ENCODE data around the gene WNK3.

WNK3 gene

DNA sequence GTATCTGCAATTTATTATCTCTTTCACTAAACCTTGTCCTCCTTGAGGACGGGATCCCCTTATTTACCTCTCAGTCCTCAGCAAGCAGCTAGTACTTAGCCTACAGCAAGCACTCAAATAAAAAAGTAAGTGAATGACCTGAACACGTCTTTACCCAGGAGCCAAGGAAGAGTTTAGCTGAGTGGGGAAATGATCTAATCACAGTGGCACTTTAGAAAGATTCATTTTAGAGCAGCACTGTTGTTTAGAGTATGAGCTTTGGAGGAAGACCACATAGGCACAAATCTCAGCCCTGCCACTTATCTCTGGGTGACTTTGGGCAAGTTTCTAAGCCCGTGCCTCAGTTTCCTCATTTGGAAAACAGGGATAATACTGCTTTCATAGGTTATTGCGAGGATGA is 177.4 kb downstream of the WNK3 start:
- H3K36me3 ChIP-seq (ENCODE audit: control insufficient read depth, insufficient read depth, low read length), result no peaks in the 10 kb centered on the region
- no peaks in the 10 kb centered on the region for H3K27me3 ChIP-seq (ENCODE audit: control insufficient read depth, insufficient read depth, low read length)
- no peak overlapping the region for H3K9ac ChIP-seq (ENCODE audit: low read length)
- no peak overlapping the region for H3K4me3 ChIP-seq (ENCODE audit: low read length)
- H3K9me3 ChIP-seq (ENCODE audit: control insufficient read depth, low read length), result no peaks in the 10 kb centered on the region
- H3K4me1 ChIP-seq (ENCODE audit: control insufficient read depth, insufficient read depth, low read length), result peaks cover 5% of the 10 kb centered on the region

DNA sequence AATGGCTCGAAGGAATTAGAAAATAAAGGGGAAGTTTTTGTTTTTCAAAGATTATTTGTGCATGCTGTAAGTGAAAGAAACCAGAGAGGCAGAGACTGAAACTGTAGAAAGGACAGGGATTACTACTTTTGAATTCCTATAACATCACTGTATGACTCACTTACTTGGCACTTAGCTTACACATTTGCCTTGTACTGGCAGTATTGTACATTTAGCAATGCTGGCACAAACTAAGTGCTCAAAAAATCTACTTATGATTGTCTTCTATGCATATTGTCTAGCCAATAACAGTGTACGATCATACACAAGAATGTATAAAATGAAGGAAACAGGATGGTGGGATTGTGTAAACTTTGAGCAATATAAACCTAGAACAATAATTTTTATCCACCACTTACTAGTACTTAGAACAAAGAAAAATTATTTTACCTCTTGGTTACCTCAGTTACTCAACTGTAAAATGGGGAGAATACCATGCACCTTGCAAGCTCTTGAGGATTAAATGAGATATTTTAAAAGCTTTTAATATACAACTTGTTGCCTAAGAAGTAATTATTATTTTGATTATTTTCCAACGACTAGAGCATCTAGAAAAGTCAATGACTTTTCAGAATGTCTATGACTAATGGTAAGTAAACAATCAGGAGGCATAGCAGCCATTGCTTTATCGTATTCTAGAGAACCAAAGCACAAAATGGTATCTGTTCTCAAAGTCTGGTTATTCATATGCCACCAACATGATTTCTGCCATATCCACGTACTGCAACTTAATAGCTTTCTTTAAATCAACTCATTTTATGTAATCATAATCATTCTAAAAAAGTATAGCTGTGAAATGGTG is 179.5 kb downstream of the WNK3 start:
- no peaks in the 10 kb centered on the region for H3K36me3 ChIP-seq (ENCODE audit: control insufficient read depth, insufficient read depth, low read length)
- peaks cover 5% of the 10 kb centered on the region for H3K4me1 ChIP-seq (ENCODE audit: control insufficient read depth, insufficient read depth, low read length)
- no peaks in the 10 kb centered on the region for H3K27me3 ChIP-seq (ENCODE audit: control insufficient read depth, insufficient read depth, low read length)
- no peak overlapping the region for H3K9ac ChIP-seq (ENCODE audit: low read length)
- no peaks in the 10 kb centered on the region for H3K9me3 ChIP-seq (ENCODE audit: control insufficient read depth, low read length)
- H3K4me3 ChIP-seq (ENCODE audit: low read length), result no peak overlapping the region

DNA sequence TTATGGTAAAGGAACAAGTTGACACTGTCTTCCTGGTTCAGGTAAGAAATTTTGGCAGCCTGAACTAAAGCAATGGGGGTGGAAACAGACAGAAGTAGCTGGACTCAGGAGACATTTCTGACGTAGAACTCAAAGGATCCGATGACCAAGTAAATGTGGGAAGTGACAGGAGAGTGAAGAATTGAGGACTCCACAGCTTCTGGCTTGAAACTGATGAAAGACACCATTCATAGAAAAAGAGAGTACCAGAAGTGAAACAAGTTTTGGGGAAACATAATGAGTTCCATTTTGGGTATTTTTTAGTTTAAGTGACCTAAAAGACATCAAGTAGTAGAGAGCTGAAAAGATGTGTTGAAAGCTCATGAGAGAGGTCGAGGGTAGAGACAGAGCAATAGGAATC is 180.5 kb downstream of the WNK3 start:
- Histone ChIP-seq H3K9me3 (ENCODE audit: control insufficient read depth, low read length) (no peaks in the 10 kb centered on the region), H3K9ac (ENCODE audit: low read length) (no peak overlapping the region), H3K27me3 (ENCODE audit: control insufficient read depth, insufficient read depth, low read length) (no peaks in the 10 kb centered on the region), H3K4me3 (ENCODE audit: low read length) (no peak overlapping the region), H3K36me3 (ENCODE audit: control insufficient read depth, insufficient read depth, low read length) (no peaks in the 10 kb centered on the region), H3K4me1 (ENCODE audit: control insufficient read depth, insufficient read depth, low read length) (peaks cover 5% of the 10 kb centered on the region)

DNA sequence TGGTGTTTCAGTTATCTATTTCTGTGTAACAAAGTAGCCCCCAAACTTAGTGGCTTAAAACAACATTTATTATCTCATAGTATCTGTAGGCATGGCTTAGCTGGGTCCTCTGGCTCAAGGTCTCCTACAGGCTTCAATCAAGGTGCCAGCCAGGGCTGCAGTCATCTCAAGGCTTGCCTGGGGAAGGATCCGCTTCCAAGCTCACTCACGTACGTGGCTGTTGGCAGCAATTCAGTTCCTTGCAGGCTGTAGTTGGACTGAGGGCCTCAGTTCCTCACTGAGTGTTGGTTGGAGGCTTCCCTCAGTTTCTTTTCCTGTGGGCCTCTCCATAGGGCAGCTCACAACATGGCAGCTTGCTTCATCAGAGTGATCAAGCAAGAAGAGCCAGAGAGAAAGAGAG is 184.1 kb downstream of the WNK3 start:
- H3K4me3 ChIP-seq (ENCODE audit: low read length), result no peak overlapping the region
- H3K9me3 ChIP-seq (ENCODE audit: control insufficient read depth, low read length), result no peaks in the 10 kb centered on the region
- H3K27me3 ChIP-seq (ENCODE audit: control insufficient read depth, insufficient read depth, low read length), result no peaks in the 10 kb centered on the region
- no peaks in the 10 kb centered on the region for H3K4me1 ChIP-seq (ENCODE audit: control insufficient read depth, insufficient read depth, low read length)
- no peaks in the 10 kb centered on the region for H3K36me3 ChIP-seq (ENCODE audit: control insufficient read depth, insufficient read depth, low read length)
- no peak overlapping the region for H3K9ac ChIP-seq (ENCODE audit: low read length)

DNA sequence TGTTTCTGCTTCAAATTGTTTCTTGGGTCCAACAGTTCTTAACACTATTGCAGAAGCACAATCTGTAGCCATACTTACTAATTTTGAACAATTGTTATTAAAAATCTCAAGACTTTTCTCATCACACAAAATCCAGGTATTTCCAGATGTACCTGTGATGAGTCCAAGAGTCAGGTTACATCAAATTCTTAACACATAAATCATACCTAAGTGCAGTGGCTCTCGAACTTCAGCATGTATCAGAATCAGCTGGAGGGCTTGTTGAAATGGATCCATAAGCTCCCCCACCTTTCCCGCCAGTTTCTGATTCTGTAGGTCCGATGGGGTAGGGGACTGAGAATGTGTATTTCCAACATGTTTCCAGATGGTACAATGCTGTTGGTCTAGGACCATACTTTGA is 185.4 kb downstream of the WNK3 start:
- H3K9ac ChIP-seq (ENCODE audit: low read length), result no peak overlapping the region
- H3K36me3 ChIP-seq (ENCODE audit: control insufficient read depth, insufficient read depth, low read length), result no peaks in the 10 kb centered on the region
- no peaks in the 10 kb centered on the region for H3K4me1 ChIP-seq (ENCODE audit: control insufficient read depth, insufficient read depth, low read length)
- H3K9me3 ChIP-seq (ENCODE audit: control insufficient read depth, low read length), result no peaks in the 10 kb centered on the region
- H3K27me3 ChIP-seq (ENCODE audit: control insufficient read depth, insufficient read depth, low read length), result no peaks in the 10 kb centered on the region
- no peak overlapping the region for H3K4me3 ChIP-seq (ENCODE audit: low read length)

DNA sequence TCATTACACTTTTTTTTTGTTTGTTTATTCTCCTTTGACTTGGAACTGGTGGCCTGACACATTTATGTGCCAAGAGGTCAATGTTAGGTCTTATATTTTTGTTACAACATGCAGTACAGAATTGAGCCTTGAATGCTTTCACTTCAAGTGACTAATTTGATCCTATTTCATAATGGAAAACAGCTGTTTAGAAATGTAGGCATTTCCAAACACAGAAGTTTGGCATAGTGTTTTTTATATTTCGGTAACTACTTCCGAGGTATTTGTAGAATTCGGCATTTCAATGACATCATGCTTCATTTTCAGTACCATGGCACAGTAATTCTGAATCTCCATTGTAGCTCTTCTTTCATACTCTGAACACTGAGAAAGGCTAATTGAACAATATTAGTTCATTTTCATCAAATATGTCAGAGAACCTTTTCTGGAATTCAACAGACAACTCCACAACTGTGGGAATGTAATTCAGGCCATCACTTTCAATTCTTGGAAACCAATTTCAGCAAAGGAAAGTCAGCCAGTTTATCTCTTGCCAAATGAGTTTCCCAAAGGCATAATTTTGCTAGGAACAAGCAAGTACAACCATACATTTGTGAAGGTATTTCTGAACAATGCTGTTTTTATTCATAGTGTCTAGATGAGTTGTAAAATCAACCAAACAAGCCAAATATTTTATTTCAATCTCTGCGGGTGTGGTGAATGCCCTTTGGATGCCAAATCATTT is 186.2 kb downstream of the WNK3 start:
- no peak overlapping the region for H3K4me3 ChIP-seq (ENCODE audit: low read length)
- H3K4me1 ChIP-seq (ENCODE audit: control insufficient read depth, insufficient read depth, low read length), result no peaks in the 10 kb centered on the region
- H3K27me3 ChIP-seq (ENCODE audit: control insufficient read depth, insufficient read depth, low read length), result no peaks in the 10 kb centered on the region
- H3K36me3 ChIP-seq (ENCODE audit: control insufficient read depth, insufficient read depth, low read length), result no peaks in the 10 kb centered on the region
- H3K9ac ChIP-seq (ENCODE audit: low read length), result no peak overlapping the region
- H3K9me3 ChIP-seq (ENCODE audit: control insufficient read depth, low read length), result no peaks in the 10 kb centered on the region

DNA sequence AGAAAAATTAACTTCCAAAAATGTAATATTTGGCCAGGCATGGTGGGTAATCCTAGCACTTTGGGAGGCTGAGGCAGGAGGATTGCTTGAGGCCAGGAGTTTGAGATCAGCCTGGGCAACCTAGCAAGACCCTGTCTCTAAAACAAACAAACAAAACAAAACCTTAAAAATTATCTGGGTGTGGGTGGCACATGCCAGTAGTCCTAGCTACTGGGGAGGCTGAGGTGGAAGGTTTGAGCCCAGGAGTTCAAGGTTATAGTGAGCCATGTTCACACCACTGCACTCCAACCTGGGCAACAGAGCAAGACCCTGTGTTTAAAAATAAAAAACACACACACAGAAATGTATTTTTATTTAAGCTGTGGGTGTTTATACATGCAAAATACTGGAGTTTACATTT is 186.8 kb downstream of the WNK3 start:
- Histone ChIP-seq H3K27me3 (ENCODE audit: control insufficient read depth, insufficient read depth, low read length) (no peaks in the 10 kb centered on the region), H3K4me3 (ENCODE audit: low read length) (no peak overlapping the region), H3K9me3 (ENCODE audit: control insufficient read depth, low read length) (no peaks in the 10 kb centered on the region), H3K9ac (ENCODE audit: low read length) (no peak overlapping the region), H3K4me1 (ENCODE audit: control insufficient read depth, insufficient read depth, low read length) (no peaks in the 10 kb centered on the region), H3K36me3 (ENCODE audit: control insufficient read depth, insufficient read depth, low read length) (no peaks in the 10 kb centered on the region)

DNA sequence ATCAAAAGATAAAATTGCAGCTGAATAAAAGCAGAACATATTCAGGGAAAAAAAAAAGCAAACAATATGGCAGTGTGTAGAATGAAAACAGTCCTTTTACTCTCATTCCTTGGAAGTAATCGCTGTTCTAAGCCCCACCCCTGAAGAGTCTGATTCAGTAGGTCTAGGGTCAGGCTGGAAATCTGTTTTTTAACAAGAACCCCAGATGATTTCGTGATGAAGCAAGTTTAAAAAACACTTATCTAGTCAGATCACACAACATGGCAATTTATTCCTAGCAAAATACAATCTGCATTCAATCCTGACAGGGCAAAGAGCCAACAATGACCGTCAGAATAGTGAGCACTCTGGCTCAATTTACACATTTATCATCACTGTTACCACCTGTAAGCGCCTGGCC is 190.9 kb downstream of the WNK3 start:
- Histone ChIP-seq H3K9ac (ENCODE audit: low read length) (no peak overlapping the region), H3K4me1 (ENCODE audit: control insufficient read depth, insufficient read depth, low read length) (no peaks in the 10 kb centered on the region), H3K9me3 (ENCODE audit: control insufficient read depth, low read length) (no peaks in the 10 kb centered on the region), H3K4me3 (ENCODE audit: low read length) (no peak overlapping the region), H3K36me3 (ENCODE audit: control insufficient read depth, insufficient read depth, low read length) (no peaks in the 10 kb centered on the region), H3K27me3 (ENCODE audit: control insufficient read depth, insufficient read depth, low read length) (no peaks in the 10 kb centered on the region)

DNA sequence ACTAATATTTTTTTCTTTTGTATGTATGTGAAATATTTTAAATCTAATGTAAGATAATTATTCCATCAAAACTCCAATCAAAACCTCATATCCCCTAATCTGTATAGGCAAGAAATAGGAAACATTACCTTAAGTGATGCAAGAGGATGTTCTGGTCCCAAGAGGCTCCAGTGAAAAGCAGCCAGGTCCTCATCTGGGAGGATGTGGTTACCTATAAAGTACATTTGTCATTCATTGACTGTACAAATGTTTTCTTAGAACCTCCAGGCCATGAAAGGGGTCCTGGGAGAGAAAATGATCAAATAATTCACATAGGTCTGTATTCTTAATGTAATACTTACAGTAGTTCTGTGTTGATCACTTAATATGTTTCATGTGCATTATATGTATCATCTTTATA is 200.3 kb downstream of the WNK3 start:
- no peaks in the 10 kb centered on the region for H3K4me1 ChIP-seq (ENCODE audit: control insufficient read depth, insufficient read depth, low read length)
- no peak overlapping the region for H3K4me3 ChIP-seq (ENCODE audit: low read length)
- no peaks in the 10 kb centered on the region for H3K9me3 ChIP-seq (ENCODE audit: control insufficient read depth, low read length)
- no peaks in the 10 kb centered on the region for H3K27me3 ChIP-seq (ENCODE audit: control insufficient read depth, insufficient read depth, low read length)
- no peak overlapping the region for H3K9ac ChIP-seq (ENCODE audit: low read length)
- no peaks in the 10 kb centered on the region for H3K36me3 ChIP-seq (ENCODE audit: control insufficient read depth, insufficient read depth, low read length)

Data from mucosa of stomach (tissue), 1 donor.